GM18505 (cell line): ENCODE measurements around the gene TRMT112.

Source experiments
- ATAC-seq: cut with Tn5 transposase; IDR thresholded peaks from one replicate; pipeline ENCODE4 v1.9.1; 2021; ENCODE audit not compliant: unreplicated experiment
- POLR2A ChIP-seq: IDR thresholded peaks from 4 replicates; pipeline ENCODE4 v1.6.1; 2011; ENCODE audit warnings: borderline replicate concordance; ENCODE audit not compliant: insufficient read depth, insufficient read length; ENCODE audit errors: extremely low read depth

Gene TRMT112

GRCh38 chr11:64317325-64317960 lies at the start of gene TRMT112:
Gene TRMT112 (minus strand): TSS chr11:64317559. CDS start chr11:64317526, 33 bp downstream.
- peak; percentile 48 for ATAC-seq
- TF ChIP-seq POLR2A = peak; percentile 91

GRCh38 chr11:64366751-64367150 lies 49.4 kb upstream of the TRMT112 start:
- no peak for ATAC-seq
- no peak for TF ChIP-seq POLR2A

- no peak for TF ChIP-seq POLR2A
- ATAC-seq = no peak
Observed at GRCh38 chr11:64364911-64365310, 47.6 kb upstream of the TRMT112 start.

GRCh38 chr11:64364435-64364834 lies 47.1 kb upstream of the TRMT112 start:
- no peak for TF ChIP-seq POLR2A

GRCh38 chr11:64362339-64362738 lies 45.0 kb upstream of the TRMT112 start:
- ATAC-seq = no peak
- no peak for TF ChIP-seq POLR2A

More at GRCh38 chr11:64364435-64364834, 47.1 kb upstream of the TRMT112 start:
- ATAC-seq = no peak

- ATAC-seq = no peak
- TF ChIP-seq POLR2A = no peak
Observed at GRCh38 chr11:64361659-64362058, 44.3 kb upstream of the TRMT112 start.

GRCh38 chr11:64360448-64360921 lies 43.1 kb upstream of the TRMT112 start:
- ATAC-seq = no peak
- no peak for TF ChIP-seq POLR2A

GRCh38 chr11:64359712-64360445 lies 42.5 kb upstream of the TRMT112 start:
- no peak for ATAC-seq
- TF ChIP-seq POLR2A = no peak

- no peak for ATAC-seq
- peak; percentile 73 for TF ChIP-seq POLR2A
Observed at GRCh38 chr11:64358907-64359711, 41.8 kb upstream of the TRMT112 start, which contains the start of gene RPS6KA4. Gene RPS6KA4 (plus strand): TSS chr11:64359162. CDS start chr11:64359236, 74 bp downstream.

- TF ChIP-seq POLR2A = no peak
- ATAC-seq = no peak
Observed at GRCh38 chr11:64358536-64358906, 41.2 kb upstream of the TRMT112 start.

GRCh38 chr11:64357904-64358535 lies 40.7 kb upstream of the TRMT112 start:
- no peak for TF ChIP-seq POLR2A
- no peak for ATAC-seq

- ATAC-seq = no peak
- TF ChIP-seq POLR2A = no peak
Observed at GRCh38 chr11:64357446-64357845, 40.1 kb upstream of the TRMT112 start.

GRCh38 chr11:64356498-64357411 lies 39.4 kb upstream of the TRMT112 start:
- no peak for ATAC-seq
- no peak for TF ChIP-seq POLR2A
